ENCODE data around the gene RPS6KC1. TPM values are rescaled to one million over a fixed set of nuclear protein-coding genes. Genes with fewer than 3 reads are reported as not detected.

Gene RPS6KC1
- total and polyA plus RNA-seq, 9 of the 15 experiments (the other 6 are each of a cell fraction or from before 2014, with no cell fraction given), result 4.3 to 34.6 (median 20.9) TPM

DNA sequence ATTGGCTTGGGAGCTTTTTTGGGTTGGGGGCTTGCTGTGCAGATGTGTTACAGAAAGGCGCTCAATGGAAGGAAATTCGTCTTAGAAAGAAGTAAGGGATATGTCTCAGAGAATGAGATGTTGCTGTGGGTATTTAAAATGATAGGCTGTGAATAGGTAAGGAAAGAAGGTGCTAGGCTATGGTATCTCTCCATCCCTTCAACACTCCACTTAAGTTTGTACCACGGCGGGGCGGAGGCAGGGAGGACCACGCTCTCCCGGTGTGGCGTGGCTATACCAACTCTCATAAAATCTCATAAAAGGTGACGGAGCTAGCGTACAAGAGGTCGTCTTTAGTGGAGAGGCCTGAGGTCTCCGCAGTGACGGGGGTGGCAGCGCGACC is 305 bp upstream of the RPS6KC1 start (continued):
- TF ChIP-seq ASH1L (IDR thresholded peaks at IDR 0.05; ENCODE audit: borderline replicate concordance, low read depth, partially characterized antibody) (peak; percentile 52), FOXK2 (conservative IDR thresholded peaks at IDR 0.05 in 1 of 2, IDR thresholded peaks at IDR 0.05 in 1 of 2; ENCODE audit: low read depth in 2 of 2) (peak; percentile 22 to 97; a peak in 1 of 4 replicates), EP400 (IDR thresholded peaks at IDR 0.05) (peak; percentile 92; the same call in 1 of the 2 replicates), GABPA (tag; conservative IDR thresholded peaks at IDR 0.05; ENCODE audit: low read depth) (0 out of 2 replicates have a peak, but pooled peaks have one; percentile 75), POLR2A (conservative IDR thresholded peaks at IDR 0.05) (no peak), ZNF449 (CRISPR knock-in tag; IDR thresholded peaks at IDR 0.05) (no peak), ATF7 (IDR thresholded peaks at IDR 0.05) (peak; percentile 98; the same call in 1 of the 2 replicates), MEF2D (tag; conservative IDR thresholded peaks at IDR 0.05; ENCODE audit: low read depth) (peak; percentile 35; the same call in 1 of the 2 replicates), DACH1 (IDR thresholded peaks at IDR 0.05; ENCODE audit: partially characterized antibody) (no peak), MYBL2 (IDR thresholded peaks at IDR 0.05; ENCODE audit: low read depth) (no peak), MYBL2 (CRISPR knock-in tag; IDR thresholded peaks at IDR 0.05; ENCODE audit: borderline replicate concordance) (no peak), DIDO1 (tag; IDR thresholded peaks at IDR 0.05; ENCODE audit: low read depth) (no peak), ZNF23 (CRISPR knock-in tag; IDR thresholded peaks at IDR 0.05) (0 out of 2 replicates have a peak, but pooled peaks have one; percentile 52), KDM2B (CRISPR knock-in tag; IDR thresholded peaks at IDR 0.05) (no peak), ZKSCAN3 (CRISPR knock-in tag; IDR thresholded peaks at IDR 0.05) (no peak), PML (IDR thresholded peaks at IDR 0.05; ENCODE audit: low read length) (0 out of 2 replicates have a peak, but pooled peaks have one; percentile 9), ZNF644 (tag; IDR thresholded peaks at IDR 0.05; ENCODE audit: low read depth) (peak; percentile 8; the same call in 1 of the 2 replicates), ZNF707 (CRISPR knock-in tag; conservative IDR thresholded peaks at IDR 0.05) (no peak), NKRF (IDR thresholded peaks at IDR 0.05; ENCODE audit: borderline replicate concordance) (no peak), HES1 (IDR thresholded peaks at IDR 0.05; ENCODE audit: low read depth) (no peak), CBFA2T3 (IDR thresholded peaks at IDR 0.05) (no peak), THRAP3 (IDR thresholded peaks at IDR 0.05; ENCODE audit: borderline replicate concordance) (peak; percentile 79; the same call in 1 of the 2 replicates), PHF8 (IDR thresholded peaks at IDR 0.05; ENCODE audit: borderline replicate concordance, low read length) (peak; percentile 68; the same call in 1 of the 2 replicates)
- TF ChIP-seq, protein P1, sequence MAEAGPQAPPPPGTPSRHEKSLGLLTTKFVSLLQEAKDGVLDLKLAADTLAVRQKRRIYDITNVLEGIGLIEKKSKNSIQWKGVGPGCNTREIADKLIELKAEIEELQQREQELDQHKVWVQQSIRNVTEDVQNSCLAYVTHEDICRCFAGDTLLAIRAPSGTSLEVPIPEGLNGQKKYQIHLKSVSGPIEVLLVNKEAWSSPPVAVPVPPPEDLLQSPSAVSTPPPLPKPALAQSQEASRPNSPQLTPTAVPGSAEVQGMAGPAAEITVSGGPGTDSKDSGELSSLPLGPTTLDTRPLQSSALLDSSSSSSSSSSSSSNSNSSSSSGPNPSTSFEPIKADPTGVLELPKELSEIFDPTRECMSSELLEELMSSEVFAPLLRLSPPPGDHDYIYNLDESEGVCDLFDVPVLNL (CRISPR knock-in tag; IDR thresholded peaks at IDR 0.05; ENCODE audit: low read depth), result 0 out of 2 replicates have a peak, but pooled peaks have one; percentile 11
- TF ChIP-seq, protein P2, sequence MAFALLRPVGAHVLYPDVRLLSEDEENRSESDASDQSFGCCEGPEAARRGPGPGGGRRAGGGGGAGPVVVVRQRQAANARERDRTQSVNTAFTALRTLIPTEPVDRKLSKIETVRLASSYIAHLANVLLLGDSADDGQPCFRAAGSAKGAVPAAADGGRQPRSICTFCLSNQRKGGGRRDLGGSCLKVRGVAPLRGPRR (CRISPR knock-in tag; IDR thresholded peaks at IDR 0.05), result 0 out of 2 replicates have a peak, but pooled peaks have one; percentile 47

All from K562 (cell line).